ENCODE results near the gene EGFLAM.
A peak's percentile ranks its signal among the peaks of the same experiment; 100 is the strongest.

Gene EGFLAM

DNA sequence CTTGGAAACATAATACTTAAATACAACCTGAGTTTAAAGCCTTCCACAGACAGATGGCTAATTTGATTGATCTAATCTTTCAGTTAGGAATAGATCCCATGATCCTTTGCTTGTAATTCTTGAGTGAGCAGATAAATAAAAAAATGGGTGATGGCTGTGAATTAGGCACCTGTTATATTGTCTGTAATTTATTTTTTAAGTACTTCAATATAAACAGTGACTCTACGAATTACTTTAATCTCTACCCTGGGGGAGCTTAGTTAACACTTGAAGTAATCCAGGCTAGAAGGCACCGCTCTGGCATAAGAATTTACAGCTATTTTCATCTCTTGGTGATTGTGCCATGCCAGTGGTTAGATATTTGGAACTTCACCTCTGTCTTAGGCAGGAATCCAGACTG is 9.0 kb downstream of the EGFLAM start:
- DNase-seq, result no peak

DNA sequence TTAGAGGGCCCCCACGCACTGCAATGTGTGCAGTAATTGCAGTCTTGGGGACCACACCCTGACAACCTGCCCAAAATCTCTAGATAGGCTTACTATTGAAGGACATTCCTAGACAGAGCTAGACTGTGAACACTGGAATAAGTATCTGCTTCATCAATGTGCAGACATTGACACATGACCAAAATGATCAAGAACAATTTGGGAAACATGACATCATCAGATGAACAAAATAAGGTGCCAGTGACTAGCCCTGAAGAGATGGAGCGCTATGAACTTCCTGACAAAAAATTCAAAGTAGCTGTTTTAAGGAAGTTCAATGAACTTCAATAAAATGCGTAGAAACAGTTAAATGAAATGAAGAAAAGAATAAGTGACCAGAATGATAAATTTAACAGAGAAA is 15.3 kb downstream of the EGFLAM start:
- DNase-seq, result no peak

DNA sequence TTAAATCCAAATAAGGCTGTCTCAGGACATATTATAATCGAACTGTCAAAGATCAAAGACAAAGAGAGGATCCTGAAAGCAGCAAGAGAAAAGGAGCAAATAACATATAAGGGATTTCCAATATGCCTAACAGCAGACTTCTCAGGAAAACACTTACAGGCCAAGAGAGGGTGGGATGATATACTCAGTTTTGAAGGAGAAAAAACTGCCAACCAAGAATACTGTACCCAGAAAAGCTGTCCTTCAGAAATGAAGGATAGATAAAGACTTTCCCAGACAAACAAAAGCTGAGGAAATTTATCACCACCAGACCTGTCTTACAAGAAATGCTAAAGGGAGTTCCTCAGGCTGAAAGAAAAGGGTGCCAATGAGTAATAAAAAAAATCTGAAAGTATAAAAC is 16.0 kb downstream of the EGFLAM start:
- no peak for DNase-seq

DNA sequence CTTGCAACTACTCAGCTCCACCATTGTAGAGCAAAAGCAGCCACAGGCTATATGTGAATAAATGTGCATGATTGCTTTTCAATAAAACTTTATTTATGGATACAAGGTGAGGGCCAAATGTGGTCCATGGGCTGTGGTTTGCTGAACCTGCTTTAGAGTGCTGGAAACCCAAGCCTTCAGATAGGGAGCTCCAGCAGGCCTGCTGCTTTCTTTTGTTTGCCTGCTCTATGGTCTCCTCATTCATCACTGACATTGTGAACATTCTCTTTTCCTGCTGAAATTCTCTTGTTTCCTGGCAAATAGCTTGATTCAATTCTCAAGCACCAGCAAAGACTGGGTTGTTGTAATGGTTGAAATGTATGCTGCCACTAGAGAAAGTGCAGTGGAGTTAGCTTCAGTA is 26.0 kb downstream of the EGFLAM start:
- no peak for DNase-seq

DNA sequence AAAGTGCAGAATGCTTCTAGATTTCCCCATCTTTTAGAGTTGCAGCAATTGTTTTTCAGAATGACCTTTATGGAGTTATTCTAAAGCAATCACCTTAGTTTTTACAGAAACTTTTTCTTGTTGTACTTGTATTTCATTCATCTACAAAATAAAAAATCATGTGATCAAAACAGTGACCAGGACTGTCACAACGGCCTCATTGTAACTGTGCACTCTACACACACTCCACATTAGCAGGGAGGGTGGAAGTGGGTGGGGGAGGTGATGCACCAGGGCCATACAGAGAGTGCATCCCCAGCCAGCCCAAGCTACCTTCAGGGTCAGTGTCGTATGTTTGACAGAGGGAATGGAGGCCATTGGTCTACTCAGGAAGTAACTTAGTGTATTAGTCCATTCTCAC is 26.9 kb downstream of the EGFLAM start:
- DNase-seq, result peak in 1 of 2 donors; percentile 3

DNA sequence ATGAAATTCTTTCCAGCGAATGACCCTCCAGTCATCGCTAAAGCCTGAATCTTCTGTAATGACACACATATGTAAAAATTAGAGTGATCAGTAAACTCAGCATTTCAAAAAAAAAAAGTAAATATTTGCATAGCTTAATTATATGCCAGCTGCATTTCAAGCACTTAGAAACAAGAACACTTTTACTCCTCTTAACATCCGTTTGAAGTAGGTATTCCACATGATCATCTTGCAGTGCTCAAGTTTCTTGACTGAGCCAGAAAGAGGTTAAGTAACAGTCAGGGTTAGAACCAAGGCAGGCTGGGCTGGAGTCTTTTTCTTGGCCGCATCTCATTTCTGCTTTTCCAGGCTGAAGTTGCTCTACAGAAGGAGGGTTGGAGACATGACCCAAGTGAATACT is 27.6 kb downstream of the EGFLAM start:
- no peak for DNase-seq

DNA sequence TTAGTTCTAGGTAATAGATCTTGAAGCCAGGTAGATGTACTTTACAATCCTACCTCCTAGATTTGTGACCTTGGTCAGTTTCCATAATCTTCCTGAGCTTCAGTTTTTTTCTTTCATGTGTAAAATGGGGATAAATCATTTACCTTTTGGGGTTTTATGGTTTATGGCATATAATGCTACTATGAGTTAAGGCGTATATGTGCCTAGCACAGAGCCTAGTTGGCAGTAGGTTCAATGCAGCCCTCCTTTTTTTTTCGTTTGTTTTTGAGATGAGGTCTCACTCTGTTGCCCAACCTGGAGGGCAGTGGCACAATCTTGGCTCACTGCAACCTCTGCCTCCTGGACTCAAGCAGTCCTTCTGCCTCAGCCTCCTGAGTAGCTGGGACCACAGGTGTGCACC is 28.8 kb downstream of the EGFLAM start:
- DNase-seq, result no peak

DNA sequence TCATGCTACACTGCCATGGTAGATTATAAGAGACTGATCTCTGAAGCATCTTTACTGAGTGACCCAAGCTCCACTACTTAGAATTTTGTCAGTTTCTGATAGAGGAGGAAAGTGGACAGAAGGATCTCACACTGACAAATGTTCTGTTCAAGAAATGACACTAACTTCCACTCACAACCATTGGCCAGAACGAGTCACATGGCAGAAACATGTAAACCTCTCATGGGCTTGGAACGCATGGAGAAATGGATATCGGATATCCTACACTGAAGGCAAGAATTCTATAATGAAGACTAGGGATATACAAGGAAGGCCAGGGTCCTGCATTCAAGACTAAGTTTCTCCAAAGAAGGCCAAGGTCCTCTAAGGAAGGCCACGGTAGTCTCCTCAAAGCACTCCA is 31.1 kb downstream of the EGFLAM start:
- no peak for DNase-seq

DNA sequence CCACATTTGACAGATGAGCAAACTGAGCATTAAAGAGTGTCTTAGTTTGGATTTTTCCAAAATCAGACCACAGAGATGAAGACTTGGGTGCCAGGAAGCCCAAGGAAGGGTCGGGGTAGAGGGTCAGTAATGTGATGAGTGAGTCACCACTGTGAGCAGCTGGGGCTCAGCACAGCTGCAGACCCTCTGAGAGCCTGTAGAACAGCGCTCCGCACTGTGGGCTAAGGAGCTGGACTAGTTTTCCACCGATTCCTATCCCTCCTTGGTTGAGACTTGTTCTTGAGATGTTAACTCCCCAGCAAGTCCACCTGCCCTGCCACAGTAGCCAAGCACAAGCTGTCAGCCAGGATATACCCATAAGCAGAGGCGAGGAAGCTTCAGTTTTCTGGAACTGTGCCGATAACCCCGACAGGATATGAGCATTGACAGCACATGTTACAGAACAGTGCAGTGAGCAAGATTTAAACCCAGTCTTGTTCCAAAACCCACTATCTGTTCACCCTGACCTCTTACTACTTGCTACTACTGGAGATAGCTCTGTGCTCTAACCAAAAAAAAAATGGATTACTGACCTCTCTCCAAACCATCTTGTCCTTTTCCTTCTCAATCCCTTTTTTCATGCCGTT is 31.8 kb downstream of the EGFLAM start:
- no peak for DNase-seq

DNA sequence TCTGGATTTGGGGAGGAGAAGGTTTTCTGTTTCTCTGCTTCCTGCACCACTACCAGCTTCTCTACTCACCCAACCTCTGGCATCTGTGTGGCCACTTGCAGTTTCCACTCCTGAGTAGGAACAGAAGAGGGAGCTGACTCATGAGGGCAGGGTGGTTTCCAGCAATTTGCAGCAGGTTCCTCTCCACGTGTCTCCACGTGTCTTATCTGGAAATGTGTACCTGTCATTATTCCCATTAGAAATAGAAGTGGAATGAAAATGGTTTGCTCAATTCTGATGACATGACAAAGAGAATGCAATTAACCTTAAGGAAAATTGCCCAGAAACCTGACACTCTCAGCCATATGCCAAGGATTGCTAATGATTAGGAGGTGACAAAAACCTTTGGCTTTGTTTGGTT is 33.0 kb downstream of the EGFLAM start:
- no peak for DNase-seq

DNA sequence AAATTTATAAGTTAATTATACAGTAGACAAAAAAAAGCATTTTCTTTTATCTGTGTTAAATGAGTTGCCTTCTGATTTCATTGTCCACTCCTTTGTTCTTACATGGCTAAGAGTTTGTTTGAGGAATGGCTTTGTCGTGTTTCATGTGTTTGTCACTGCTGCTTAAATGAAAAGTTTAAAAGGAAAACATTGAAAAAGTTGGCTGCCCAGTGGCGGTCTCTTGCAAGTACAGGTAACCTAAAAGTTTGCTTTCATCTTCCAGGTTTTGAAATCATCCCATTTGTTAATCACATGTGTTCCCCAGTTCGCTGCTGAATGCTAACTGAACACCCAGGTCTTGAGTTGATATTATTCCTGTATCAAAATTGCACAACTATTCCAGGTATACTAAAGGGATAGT is 33.9 kb downstream of the EGFLAM start:
- DNase-seq, result no peak

DNA sequence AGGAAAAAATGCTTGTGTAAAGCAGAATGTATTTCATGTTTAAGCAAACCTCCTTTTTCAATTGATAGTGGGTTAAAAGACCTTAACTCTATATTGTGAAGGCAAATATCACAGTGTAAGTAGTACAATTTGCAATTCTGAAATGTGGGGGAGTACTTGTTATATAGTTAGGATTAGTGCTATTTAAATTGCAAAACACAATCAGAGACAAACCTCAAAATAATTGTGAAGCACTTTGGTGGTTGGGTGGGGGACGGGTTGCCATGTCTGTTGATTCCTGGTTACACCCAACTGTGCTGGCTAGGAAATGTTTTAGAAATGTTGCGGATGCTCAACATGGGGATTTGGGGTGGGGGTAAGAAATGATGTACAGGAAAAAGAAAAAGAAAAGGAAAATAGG is 37.4 kb downstream of the EGFLAM start:
- DNase-seq, result no peak

DNA sequence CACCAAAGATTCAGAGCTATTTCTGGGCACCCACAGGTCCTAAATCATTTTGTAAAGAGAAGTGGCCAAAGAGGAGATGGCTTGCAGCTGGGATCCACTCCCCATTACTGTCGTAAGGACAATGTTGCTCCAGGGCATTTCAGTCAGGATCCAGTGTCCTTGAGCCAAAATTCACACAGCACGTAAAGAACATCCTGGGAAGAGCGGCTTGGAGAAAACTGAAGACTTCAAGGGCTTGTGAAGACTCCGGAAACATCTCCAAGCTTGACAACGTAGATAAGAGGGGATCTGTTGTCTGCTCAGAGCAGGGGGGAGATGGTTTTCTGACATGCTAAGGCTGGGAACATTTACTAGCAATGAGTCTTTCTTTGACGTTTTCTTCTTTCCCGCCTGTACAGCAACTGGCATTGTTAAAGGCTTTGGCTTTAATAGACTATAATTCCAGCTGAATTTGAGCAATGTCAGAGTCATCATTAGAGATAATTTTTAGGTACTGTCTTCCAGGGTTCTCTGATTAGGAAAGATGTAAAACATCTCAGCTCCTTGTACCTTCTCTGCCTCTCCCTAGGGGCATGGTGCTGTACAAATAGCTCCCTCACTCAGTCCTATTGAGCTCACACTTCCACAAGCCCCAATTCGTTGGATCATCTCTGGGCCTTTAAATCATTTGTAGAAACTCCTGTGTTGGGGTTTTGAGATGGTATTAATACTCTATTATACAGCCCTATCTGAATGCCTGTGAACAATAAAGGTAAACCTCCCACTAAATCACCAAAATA is 39.7 kb downstream of the EGFLAM start:
- DNase-seq, result no peak

DNA sequence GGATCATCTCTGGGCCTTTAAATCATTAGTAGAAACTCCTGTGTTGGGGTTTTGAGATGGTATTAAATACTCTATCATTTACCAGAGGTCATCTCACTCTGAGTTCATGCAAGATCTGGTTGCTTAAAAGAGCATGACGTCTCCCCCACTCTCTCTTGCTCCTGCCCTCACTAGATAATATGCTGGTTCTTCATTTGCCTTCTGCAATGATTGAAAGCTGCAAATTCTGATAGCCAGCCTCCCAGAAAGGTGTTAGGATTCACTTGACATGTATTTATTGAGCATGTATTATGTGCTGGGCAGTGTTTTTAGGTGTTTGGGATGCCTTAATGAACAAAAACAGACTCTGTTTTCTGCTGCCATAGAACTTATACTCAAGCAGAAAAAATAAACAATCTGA is 41.2 kb downstream of the EGFLAM start:
- no peak for DNase-seq

DNA sequence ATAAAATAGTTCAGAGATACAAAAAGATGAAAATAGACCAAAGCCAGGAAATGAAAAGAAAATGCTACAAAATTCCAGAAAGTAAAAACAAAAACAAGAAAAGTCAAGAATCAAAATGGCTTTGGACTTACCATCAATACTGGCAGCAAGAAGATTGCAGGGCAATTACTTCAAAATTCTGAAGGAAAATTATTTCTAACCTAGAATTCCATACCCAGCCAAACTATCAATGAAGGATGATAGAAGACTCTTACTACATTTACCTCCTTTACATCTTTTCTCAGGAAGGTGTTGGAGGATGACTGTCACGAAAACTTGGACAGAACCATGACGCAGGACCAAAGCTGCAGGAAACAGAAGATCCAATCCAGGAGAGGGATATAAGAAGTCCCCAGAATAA is 46.8 kb downstream of the EGFLAM start:
- DNase-seq, result no peak

DNA sequence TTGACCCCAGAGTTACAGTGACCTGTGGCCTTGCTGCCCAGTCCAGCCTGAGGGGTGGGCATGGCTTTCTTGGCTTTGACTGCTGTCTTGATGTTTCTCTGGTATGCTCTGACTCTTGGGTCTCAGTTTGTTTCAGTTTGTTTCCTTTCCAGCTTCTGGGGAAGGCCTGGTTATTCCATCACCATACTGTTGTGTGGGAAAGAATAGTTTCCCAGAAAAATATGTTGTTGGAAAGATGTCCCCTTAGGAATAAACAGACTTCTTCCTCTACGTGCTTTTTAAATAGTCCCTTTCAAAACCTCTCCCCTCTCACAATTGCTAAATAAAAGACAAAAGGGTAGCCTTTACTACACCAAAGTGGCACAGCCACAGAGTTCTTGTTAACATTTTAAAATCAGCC is 49.5 kb downstream of the EGFLAM start:
- no peak for DNase-seq

DNA sequence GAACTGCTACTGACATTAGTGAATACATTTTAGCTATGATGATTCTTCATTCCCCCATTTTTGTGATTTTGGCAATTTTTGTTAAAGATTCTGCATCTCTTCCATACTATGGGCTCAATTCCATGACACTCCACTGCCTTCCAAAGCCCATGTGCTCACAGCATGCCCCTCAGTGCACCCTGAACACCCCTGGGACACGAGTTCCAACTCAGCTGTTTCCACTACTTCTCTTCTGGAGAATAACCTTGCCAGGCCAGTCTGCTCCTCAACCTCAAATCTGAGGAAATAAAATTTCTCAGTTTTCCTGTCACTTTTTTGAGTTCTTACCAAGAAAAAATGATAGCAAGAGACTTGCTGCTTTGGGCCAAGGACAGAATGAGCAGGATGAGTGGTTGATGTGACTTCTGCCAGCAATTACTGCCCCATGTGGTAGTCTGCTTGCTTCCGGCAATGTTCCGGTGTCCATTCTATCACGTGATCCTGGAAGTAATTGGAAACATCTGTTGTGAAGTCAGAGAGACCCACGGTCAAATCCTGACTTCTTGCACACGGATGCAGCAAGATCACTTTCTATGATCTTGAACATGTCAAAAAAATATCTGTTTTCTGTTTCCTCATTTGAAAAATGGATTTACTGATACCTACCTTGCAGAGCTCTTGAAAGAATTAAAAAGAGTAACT is 58.3 kb downstream of the EGFLAM start:
- no peak for DNase-seq

DNA sequence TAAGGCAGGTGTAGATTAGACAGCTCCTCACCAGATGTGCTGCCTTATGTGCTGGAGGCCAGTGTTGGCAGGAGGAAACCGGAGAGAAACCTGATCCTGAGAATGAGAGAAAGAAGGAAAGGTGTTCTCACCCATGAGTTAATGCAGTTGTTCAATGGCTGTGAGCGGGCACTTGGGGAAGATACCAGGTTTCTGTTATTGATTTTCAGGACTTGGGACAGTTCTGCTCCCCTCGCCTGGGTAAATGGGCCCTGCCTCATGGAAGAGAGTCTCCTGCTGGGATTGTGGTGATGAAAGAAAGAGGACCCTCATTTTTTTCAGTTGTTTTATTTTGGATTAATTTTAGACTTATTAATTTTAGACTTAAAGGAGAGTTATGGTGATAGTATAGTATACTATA is 59.5 kb downstream of the EGFLAM start:
- no peak for DNase-seq

DNA sequence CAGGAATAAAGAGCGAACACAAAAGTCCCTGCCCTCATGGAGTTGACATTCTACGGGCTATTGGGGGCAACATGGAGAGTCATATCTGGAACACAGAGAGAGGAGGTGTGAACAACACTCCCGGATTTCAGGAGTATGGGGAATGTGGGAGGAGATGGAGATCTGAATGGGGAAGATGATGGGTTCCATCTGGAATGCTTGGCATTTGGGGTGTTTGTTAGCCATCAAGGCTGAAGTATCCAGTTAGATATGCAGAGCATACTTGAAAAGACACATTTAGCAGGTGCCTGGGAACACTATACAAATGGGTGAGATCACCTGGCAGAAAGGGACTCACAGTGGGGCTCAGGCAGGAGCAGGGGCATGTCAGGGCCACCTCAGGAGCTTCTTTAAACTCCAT is 61.1 kb downstream of the EGFLAM start:
- DNase-seq, result no peak

DNA sequence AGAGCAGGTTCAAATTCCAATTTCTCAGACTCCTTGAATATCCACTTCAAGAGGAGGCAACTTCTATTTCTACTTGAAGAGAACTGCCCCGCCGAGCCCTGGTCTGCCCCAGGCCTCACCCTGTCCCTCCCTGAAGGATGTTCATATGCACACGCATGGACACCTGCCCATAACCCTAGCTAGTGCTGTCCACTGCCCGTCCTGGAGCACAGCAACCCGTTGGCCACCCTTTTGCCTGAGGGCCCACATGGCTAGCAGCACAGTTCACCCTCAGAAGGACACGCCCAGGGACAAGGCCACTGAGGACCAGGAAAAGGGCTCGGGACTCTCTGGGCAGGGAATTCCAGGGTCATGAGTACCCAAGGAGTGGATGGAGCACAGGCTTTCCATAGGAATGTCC is 63.6 kb downstream of the EGFLAM start:
- no peak for DNase-seq

DNA sequence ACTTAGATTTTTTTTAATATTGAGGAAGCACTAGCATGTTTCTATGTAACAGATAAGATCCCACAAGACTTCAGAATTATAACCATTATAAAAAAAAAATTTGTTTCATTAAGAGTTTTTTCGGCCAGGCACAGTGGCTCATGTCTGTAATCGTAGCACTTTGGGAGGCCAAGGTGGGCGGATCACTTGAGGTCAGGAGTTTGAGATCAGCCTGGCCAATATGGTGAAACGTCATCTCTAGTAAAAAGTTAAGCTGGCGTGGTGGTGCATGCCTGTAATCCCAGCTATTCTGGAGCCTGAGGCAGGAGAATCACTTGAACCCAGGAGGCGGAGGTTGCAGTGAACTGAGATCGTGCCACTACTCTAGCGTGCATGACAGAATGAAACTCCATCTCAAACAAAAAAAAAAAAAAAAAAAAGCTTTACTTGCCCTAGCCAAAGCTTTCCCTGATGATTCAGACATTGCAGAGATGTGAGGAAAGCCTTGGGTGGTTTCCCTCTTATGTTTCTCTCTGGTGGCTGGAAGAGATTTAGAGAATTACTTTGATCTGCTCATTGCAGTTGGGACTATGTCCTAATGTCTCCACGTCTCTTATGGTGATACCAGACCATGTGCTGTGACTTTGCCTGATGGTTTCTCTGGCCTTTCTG is 65.4 kb downstream of the EGFLAM start:
- DNase-seq, result no peak

DNA sequence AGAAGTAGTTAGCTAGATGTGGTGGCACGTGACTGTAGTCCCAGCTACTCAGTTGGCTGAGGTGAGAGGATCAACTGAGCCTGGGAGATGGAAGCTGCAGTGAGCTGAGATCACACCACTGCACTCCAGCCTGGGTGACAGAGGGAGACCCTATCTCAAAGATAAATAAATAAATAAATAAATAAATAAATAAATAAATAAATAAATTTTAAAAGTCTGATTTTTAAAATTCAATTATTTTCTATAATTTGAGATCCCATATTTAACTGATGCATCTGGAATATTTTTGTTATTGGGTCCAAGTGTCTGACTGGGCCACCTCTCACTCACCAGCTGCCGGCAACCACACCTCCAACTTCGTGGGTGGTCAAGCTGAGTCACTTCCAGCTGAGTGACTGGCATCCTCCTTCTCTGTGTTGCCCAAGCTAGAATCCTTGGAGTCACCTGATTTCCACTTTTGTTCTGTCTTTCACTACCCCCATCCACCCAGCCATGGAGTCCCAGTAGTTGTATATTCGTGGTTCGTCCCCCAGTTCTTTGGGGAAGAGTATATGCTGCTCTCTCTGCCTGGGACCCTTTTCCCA is 70.9 kb downstream of the EGFLAM start:
- DNase-seq, result no peak

DNA sequence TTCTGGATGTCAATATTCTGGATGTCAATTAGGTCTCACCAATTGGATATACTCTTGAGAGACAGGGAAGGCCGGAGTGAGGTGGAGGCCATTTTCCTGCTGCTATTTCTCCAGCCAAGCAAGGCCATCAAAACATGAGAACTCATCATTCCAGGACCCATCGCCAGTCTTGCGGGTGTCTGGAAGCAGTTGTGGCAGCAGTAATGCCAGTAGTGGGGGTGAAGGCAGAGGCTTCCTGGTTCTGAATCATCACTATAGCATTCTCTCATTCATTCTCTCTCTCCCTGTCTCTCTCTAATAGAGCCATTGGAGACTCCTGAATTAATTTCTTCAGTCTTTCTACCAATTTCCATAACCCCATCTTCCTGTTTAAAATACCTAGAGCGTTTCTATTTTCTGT is 71.8 kb downstream of the EGFLAM start:
- no peak for DNase-seq

Data from hippocampal formation (tissue), 2 donors.